GM21786 (cell line): ENCODE measurements around the gene KLF2.
A peak's percentile ranks its signal among the peaks of the same experiment; 100 is the strongest.

Experiments
- ATAC-seq: cut with Tn5 transposase; IDR thresholded peaks from one replicate; pipeline ENCODE4 v1.9.1; 2021; ENCODE audit not compliant: unreplicated experiment

The KLF2 gene

GRCh38 chr19:16363133-16363851 lies 38.7 kb downstream of the KLF2 start:
- no peak for ATAC-seq

- ATAC-seq, result no peak
Measured at GRCh38 chr19:16363852-16364230, 39.2 kb downstream of the KLF2 start.

GRCh38 chr19:16364231-16364865 lies 39.7 kb downstream of the KLF2 start:
- no peak for ATAC-seq

DNA sequence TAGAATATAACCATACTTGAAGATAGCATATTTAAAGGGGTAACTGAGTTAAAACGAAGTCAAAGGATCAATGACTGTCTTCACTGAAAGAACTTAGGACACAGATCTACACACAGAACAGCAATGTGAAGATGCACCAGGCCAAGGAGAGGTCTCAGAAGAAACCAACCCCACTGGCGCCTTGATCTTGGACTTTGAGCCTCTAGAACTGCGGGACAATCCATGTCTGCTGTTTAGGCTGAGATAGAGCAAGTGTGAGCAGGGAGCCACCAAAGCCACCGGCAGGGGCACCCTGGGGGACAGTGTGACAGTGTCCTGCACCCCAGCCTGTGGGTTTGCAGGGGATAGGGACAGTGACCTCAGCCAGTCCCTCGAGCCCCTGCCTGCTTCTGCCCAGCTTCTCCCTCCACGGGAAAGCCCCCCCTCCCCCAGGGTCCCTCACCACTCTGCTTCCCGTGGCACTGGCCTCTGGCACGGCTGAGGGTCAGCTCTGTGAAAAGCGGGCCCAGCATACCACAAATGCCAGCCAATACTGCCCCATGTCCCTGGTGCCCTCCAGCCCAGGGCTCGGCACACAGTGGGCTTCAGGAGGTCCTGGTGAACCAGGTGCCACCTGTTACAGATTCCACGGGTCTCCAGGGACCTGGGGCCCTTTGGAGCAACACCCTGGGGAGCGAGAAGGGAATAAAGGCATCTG lies 40.8 kb downstream of the KLF2 start:
- no peak for ATAC-seq

DNA sequence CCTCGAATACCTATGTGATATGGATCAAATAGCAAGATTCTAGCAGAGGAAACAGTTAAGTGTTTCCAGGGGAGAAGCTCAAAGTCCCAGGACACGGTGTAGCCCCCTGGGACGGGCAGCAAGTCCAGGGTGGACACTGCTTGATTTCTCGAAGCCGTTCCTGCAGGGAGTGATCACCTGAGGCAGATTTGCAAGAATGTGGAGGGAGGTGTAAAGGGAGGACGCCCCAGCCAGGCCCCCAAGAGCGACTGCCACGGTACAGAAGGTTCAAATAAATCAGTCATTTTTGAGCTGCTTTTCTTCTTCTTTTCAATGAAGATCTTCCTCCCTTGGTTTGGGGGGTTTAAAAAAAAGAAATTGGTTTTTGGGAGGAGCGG lies 41.4 kb downstream of the KLF2 start:
- ATAC-seq, result no peak

GRCh38 chr19:16366433-16367260 lies 42.0 kb downstream of the KLF2 start:
- ATAC-seq, result peak; percentile 43

DNA sequence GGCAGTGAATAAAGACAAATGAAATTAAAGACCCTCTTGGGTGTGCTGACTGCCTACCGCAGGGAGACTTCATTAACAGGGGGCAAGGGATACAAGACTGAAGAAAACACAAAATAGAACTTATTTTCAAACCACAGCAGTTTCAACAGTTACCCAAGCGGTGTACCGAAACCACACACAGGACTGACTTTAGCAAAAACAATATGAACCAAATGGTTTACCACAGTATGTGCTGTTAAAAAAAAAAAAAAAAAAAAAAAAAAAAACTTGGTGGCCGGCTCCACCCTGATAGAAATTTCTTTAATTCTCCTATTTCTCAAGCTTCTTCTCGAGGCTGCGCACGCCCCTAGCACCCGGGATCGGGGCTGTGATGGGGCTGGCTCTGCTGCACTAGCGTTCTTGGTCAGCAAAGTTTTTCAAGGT lies 42.6 kb downstream of the KLF2 start:
- ATAC-seq, result no peak

- ATAC-seq, result no peak
Measured at GRCh38 chr19:16368385-16369305, 44.0 kb downstream of the KLF2 start.

- no peak for ATAC-seq
Measured at GRCh38 chr19:16369306-16369663, 44.7 kb downstream of the KLF2 start.

- no peak for ATAC-seq
Measured at GRCh38 chr19:16369664-16370576, 45.3 kb downstream of the KLF2 start.

- ATAC-seq, result no peak
Measured at GRCh38 chr19:16370641-16371391, 46.2 kb downstream of the KLF2 start.

- peak; percentile 51 for ATAC-seq
Measured at GRCh38 chr19:16371540-16371986, 46.9 kb downstream of the KLF2 start.

DNA sequence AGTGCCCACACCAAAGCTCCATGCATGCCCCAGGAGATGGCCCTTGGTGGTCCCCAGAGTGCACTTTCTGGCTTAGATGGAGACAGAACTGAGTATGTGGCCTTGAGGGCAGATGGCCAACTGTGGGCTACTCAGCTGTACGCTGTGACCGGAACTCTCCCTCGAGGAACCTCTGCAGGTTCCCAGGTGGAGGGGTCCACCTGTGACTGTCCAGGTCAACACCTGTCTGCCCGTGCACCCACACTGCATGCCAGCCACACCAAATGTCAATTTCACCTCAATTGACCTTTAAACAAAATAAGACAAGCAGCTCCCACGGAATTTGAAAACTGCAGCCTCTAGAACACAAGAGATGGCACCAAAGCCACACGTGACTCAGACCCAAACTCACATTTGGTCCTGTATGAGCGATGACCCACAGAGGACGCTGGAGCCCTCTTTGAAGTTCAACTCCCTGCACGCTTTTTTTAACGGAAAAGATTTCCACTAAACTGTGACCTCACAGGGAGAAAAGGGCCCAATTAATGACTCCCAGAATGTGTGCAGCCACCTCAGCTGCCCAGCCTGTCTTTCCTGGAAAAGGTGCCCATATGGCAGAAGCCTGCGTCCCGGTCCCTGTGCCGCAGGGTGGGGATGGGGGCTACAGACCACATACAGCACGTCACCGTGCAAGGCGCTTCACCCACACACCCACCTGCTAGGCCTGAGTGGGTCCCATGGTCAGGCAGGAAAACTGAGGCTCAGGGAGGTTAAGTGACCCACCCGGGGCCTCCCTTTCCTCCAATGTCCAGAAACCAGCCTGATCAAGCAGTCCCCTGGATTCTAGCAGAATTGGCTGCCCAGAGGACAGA lies 47.7 kb downstream of the KLF2 start:
- ATAC-seq, result no peak

DNA sequence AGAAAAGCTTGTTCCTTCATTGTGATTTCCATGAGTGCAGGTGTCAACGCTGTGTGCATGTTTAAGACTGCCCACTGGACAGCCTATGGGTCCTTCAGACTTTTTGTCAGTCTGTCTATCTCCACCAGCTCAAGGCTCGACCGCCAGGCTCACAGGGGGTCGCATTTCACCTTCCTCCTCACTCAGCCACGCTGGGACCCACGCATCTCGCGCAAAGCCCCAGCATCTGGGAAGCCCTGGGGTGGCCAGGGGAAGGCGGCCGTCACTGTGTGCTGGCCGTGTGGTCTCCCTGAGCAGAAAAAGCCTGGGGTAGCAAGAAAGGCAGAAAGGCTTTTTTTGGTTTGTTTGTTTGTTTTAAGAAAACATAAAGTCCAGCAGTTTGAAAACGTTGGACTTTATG lies 48.5 kb downstream of the KLF2 start:
- ATAC-seq, result no peak

DNA sequence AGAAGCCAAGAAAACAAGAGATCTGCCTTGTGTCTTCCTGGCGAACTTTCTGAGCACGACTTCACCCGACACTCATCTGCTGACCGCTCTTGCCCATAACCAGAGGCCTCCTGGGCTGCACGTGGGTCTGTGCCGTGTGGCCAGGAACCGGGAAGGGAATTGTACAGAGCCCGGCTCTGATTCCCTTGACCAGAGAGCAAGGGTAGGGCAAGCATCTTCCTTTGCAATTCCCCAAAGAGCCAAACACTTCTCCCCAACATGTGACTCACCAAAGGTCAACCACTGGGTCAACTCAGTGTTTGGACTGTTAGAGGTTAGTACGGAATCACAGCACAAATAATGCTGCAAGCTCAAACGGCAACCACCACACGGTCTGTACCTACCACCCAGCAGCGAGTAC lies 48.9 kb downstream of the KLF2 start:
- ATAC-seq, result no peak

- ATAC-seq, result no peak
Measured at GRCh38 chr19:16373989-16374388, 49.4 kb downstream of the KLF2 start.

- no peak for ATAC-seq
Measured at GRCh38 chr19:16374436-16374835, 49.8 kb downstream of the KLF2 start.
